Retinal pigment epithelial cell (primary cell): ENCODE data around the gene SLC1A6.

Experiments used
- DNase-seq: peaks from one replicate; pipeline ENCODE4 v3.0.0-alpha.2; 2010; ENCODE audit warnings: low read depth
- H3K4me3 ChIP-seq: 2 replicates; pipeline ENCODE4 v1.5.1; 2011; ENCODE audit warnings: mild to moderate bottlenecking, low read length, control low read depth, moderate library complexity
- TF ChIP-seq, protein P1 (sequence below): conservative IDR thresholded peaks from 2 replicates; pipeline ENCODE4 v1.5.1; 2011; ENCODE audit warnings: low read depth, low read length, control low read depth, inconsistent platforms

The SLC1A6 gene

DNA sequence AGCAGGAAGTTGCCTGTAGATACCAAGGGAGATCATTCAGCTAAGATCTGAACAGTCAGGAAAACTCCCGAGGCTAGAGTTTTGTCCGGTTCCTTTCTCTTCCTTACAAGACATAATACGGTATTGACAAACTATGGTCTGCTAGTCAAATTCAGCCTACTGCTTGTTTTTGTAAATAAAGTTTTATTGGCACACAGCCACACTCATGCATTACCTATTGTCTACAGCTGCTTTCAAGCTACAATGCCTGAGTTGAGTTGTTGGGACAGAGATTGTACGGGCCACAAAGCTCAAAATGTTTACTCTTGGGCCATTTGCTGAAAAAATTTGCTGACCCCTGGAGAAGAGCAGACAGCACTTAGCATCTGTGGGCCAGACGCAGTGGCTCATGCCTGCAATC lies 2.5 kb downstream of the SLC1A6 start:
- TF ChIP-seq, protein P1, sequence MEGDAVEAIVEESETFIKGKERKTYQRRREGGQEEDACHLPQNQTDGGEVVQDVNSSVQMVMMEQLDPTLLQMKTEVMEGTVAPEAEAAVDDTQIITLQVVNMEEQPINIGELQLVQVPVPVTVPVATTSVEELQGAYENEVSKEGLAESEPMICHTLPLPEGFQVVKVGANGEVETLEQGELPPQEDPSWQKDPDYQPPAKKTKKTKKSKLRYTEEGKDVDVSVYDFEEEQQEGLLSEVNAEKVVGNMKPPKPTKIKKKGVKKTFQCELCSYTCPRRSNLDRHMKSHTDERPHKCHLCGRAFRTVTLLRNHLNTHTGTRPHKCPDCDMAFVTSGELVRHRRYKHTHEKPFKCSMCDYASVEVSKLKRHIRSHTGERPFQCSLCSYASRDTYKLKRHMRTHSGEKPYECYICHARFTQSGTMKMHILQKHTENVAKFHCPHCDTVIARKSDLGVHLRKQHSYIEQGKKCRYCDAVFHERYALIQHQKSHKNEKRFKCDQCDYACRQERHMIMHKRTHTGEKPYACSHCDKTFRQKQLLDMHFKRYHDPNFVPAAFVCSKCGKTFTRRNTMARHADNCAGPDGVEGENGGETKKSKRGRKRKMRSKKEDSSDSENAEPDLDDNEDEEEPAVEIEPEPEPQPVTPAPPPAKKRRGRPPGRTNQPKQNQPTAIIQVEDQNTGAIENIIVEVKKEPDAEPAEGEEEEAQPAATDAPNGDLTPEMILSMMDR, result no peak
- no peak overlapping the region for H3K4me3 ChIP-seq
- no peak for DNase-seq

DNA sequence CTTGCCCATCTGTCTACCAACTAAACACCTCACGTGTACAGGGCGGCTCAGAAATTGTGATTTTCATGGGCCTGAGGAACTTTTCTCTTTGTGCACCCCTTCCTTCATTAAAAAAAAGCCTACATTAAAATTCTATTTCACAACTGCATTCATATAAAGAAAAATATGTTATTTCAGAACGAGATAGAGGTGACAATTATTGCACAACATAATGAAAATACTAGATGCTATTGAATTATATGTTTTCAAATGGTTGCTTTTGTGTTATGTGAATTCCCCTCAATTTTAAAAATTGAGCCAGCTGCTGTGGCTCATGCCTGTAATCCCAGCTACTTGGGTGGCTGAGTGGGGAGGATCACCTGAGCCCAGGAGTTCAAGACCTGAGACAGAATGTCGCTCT lies 5.2 kb downstream of the SLC1A6 start:
- TF ChIP-seq, protein P1, result no peak
- DNase-seq, result no peak
- H3K4me3 ChIP-seq, result no peak overlapping the region

DNA sequence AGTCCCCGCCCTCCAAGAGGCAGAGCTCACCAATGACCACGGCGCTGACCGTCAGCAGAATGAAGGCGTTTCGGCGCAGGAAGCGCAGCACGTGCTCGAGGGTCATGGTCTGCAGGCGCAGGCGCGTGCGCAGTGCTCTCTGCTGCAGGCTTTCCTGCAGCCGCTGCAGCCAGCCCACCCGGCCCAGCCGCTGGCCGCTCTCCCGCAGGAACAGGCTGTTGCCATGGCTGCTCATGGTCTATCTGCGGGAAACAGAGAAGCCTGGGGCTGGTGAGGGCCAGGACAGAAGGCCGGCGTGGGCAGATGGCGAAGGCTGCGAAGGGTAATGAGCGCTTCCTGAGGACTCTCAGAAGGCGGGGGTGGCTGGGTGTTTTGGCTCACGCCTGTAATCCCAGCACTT lies 7.0 kb downstream of the SLC1A6 start:
- TF ChIP-seq, protein P1, result no peak
- DNase-seq, result no peak
- no peak overlapping the region for H3K4me3 ChIP-seq

DNA sequence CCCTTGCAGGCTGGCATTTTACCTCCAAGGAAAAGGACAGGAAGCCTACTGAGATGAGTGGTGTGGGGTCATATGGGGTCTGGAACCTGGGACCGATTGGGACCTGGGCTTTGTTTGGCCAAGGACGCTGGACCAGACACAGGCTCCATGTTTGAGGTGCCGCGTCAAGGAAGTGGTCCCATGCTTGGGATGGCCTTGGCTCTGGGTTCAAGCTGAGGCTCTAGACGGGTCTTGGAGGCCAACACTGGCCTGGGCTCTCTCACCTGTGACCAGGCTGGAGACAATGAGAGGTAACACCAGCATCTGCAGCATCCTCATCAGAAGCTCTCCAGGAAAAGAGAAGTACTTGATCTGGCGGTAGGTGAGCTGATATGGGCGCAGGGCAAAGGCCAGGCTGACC lies 8.2 kb downstream of the SLC1A6 start:
- TF ChIP-seq, protein P1, result no peak
- DNase-seq, result no peak
- no peak overlapping the region for H3K4me3 ChIP-seq

DNA sequence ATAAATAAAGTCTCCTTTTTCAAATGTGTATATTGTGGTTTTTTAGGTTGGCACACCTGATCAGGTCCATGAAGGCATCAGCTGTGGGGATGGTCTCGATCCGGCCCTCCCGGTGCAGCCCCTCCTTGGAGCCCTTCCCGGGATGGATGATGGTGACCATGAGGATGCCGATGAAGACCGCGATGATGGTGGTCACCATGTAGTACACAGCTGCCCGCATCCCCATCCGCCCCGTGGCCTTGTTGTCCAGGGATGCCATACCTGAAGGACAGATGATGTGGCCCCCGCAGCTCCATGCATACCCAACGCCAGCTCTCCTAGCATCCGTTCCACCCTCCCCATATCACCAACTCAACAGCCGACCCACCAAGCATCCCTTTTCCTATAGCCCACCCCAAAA lies 11.4 kb downstream of the SLC1A6 start:
- no peak overlapping the region for H3K4me3 ChIP-seq
- no peak for DNase-seq
- TF ChIP-seq, protein P1, result no peak

DNA sequence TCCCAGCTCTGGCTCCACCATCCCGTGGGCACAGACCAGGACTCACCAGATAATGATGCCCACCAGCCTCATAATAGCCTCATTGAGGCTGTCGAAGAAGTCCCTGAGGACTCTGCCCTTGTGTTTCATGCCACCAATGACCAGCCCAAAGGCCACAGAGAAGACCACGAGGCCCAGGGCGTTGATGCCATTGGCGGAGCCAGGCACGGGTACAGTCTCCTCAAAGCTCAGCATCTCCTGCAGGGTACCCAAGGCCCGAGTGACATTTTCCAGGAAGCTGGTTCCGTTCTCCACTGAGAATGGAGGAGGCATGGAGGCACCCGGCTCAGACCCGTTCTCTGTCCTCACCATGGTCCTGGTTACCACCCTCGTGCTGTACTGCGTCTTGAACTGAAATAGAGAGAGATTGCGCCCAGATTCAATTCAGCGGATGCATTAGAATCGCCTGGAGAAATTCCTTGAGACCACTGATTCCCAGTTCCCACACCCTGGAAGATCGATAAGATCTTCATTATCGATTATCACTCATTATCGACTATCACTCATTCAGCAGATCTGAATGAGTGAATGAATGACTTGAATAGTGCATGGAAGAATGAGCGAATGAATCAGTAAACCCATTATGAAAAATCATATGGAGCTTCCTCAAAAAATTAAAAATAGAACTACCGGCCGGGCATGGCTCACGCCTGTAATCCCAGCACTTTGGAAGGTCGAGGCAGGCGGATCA lies 17.5 kb downstream of the SLC1A6 start:
- H3K4me3 ChIP-seq, result no peak overlapping the region
- TF ChIP-seq, protein P1, result no peak
- DNase-seq, result no peak

DNA sequence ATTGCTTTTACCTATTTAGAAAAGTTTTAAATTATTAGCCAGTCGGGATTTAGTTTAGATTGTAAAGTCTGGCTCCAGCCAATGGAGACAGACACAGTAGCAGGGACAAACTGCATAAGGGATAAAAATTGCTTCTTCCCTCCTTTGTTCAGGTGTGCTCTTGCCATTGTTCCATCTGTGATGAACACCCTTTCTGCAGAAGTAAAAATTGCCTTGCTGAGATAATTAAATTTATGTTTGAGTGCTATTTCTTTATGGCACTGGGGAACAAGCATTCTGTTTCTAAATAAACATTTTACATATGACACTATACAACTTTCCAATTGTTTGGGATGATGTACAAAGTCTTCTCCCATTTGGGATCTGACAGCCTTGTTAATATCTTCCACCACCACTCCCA lies 20.4 kb downstream of the SLC1A6 start:
- TF ChIP-seq, protein P1, result no peak
- no peak overlapping the region for H3K4me3 ChIP-seq
- no peak for DNase-seq
